ENCODE measurements around the gene ECT2.

- TF ChIP-seq ZNF384 (IDR thresholded peaks at IDR 0.05) (no peak), SP1 (IDR thresholded peaks at IDR 0.05) (no peak), HDGF (IDR thresholded peaks at IDR 0.05; ENCODE audit: borderline replicate concordance) (no peak), BHLHE40 (IDR thresholded peaks at IDR 0.05; ENCODE audit: borderline replicate concordance) (no peak), ARNT (IDR thresholded peaks at IDR 0.05) (no peak)
- TF ChIP-seq, protein P1, sequence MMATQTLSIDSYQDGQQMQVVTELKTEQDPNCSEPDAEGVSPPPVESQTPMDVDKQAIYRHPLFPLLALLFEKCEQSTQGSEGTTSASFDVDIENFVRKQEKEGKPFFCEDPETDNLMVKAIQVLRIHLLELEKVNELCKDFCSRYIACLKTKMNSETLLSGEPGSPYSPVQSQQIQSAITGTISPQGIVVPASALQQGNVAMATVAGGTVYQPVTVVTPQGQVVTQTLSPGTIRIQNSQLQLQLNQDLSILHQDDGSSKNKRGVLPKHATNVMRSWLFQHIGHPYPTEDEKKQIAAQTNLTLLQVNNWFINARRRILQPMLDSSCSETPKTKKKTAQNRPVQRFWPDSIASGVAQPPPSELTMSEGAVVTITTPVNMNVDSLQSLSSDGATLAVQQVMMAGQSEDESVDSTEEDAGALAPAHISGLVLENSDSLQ (IDR thresholded peaks at IDR 0.05): no peak
These were observed 48.8 kb upstream of the ECT2 start for GRCh38 chr3:172701751-172702150.

Data from HEK293T (cell line).